GM19455 (cell line): ENCODE data around the gene MMAB.

ENCODE experiments used
- ATAC-seq: cut with Tn5 transposase; IDR thresholded peaks from one replicate; pipeline ENCODE4 v1.9.1; 2021; ENCODE audit not compliant: unreplicated experiment

MMAB gene

GRCh38 chr12:109518820-109519665 is 54.3 kb downstream of the MMAB start:
- no peak for ATAC-seq

- no peak for ATAC-seq
Observed at GRCh38 chr12:109517619-109518018, 55.7 kb downstream of the MMAB start.

GRCh38 chr12:109513977-109514376 is 59.3 kb downstream of the MMAB start:
- no peak for ATAC-seq

DNA sequence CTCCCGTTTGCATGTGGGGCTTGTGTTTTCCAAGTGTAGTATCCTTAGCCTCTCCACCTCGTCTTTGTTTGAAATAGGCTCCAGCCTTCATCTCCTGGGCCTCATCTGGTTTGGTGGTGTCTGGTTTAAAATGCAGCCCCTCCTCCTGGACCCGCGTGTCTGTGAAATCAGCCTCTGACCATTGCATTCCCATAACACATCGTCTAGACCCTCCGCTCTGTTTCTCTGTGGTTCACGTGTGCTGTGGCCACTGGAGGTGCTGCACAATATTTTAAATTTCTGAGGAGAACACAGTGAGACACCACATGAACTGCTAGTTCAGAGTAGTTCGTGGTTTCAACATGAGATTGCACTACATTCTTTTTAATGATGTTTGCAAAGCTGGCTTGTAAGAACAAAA is 60.3 kb downstream of the MMAB start:
- no peak for ATAC-seq

DNA sequence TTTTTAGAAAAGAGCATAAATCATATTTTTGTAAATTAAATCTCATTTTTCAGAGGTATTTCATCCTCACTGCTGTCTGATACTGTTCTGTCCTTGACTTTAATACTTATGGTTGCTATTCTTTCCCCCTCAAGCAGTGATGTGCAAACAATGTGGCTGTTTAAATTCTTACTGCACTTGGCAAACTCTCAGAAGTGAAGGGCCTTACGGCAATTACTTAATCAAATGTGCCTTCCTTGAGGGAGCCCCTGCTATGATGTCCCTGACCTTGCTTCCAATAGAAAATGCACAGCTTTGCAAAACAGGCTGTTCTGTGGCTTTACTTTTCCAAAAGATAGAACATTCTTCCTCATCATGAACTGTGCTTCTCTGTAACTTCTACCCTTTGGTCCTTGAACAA is 60.7 kb downstream of the MMAB start:
- ATAC-seq = no peak

GRCh38 chr12:109510196-109510595 is 63.1 kb downstream of the MMAB start:
- ATAC-seq = no peak

DNA sequence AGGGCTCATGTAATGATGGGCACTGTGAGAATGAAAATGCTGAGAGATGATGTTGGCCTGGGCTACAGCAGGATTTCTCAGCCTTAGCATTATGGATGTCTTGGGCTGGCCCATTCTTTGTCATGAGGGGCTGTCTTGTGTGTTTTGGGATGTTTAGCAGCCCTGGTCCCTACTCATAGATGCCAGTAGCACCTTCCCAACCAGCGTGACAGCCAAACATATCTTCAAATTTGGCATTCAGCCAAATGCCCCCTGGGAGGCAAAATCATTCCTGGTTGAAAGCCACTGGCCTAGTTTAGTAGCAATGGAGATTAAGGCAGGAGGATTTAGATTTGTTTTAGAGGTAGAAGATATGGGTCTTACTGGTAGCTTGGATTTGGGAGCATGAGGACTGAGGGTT is 69.2 kb downstream of the MMAB start:
- ATAC-seq = no peak
